ENCODE measurements around the gene GET3. TPM values are rescaled to one million over a fixed set of nuclear protein-coding genes. Genes with fewer than 3 reads are reported as not detected.

GET3 gene
- total RNA-seq, 1 donor from 2014 or later: 86.6 TPM

DNA sequence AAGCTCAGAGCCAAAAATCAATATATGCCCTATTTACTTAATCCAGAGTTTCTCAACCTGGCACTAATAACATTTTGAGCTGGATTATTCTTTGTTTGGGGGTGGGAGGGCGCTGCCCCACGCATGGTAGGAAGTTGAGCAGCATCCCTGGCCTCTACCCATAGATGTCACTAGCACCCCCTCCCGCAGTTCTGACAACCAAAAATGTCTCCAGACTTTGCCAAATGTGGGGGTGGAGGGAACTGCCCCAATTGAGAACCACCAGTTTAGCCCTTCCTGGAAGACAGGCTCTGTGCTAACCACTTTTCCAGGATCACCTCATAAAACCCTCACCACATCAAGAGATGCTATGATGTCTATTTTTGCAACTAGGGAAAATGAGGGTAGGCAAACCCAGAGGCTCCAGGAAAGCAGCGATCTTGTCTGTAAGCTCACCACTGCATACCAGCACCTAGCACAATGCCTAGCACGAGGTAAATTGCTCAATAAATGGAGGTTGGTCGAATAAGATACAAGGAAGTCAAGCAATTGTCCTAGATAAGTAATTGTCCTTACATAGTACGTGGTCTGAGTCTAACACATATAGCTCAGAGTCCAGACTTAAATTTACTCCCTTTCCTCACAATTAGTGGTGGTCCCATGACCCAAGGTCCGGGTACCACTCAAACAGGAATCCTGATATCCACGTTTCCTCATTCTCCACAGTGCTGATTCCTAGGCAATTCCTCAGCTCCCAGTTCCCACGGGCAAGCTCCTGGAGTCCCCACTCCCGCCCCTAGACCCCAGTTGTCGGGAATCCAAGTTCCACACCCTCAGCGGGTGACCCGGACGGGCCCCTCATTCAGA, 3.7 kb upstream of the GET3 start:
- peak overlapping the region; percentile 86 for H3K4me3 ChIP-seq (ENCODE audit: low read depth, low read length)
- no peak for DNase-seq (ENCODE audit: low read depth)
- TF ChIP-seq, protein P1, sequence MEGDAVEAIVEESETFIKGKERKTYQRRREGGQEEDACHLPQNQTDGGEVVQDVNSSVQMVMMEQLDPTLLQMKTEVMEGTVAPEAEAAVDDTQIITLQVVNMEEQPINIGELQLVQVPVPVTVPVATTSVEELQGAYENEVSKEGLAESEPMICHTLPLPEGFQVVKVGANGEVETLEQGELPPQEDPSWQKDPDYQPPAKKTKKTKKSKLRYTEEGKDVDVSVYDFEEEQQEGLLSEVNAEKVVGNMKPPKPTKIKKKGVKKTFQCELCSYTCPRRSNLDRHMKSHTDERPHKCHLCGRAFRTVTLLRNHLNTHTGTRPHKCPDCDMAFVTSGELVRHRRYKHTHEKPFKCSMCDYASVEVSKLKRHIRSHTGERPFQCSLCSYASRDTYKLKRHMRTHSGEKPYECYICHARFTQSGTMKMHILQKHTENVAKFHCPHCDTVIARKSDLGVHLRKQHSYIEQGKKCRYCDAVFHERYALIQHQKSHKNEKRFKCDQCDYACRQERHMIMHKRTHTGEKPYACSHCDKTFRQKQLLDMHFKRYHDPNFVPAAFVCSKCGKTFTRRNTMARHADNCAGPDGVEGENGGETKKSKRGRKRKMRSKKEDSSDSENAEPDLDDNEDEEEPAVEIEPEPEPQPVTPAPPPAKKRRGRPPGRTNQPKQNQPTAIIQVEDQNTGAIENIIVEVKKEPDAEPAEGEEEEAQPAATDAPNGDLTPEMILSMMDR (conservative IDR thresholded peaks at IDR 0.05; ENCODE audit: low read depth, low read length): peak; percentile 54

DNA sequence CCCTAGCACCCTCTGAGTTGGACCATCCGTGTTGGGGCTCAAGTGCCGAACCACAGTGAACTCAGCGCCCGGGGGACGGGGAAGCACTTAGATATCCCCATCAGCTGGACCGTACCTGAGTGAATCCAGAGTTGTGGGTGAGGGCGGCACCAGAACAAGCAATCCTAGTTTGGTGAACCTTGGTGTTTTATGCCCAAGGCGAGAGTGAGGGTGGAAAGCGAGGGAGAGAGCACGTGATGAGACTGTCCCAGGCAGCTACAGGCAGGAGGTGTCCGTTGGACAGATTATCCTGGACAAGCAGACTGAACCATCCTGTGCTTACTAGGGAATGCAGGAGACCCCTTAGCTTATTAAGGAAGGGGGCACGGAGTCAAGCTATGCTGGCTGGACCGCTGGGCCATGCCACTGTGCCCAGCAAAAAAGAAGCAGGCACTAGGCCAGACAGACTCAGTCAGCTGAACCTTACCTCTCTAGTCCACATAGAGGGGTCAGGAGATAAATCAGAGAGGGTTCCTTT, 596 bp downstream of the GET3 start:
- TF ChIP-seq, protein P1 (conservative IDR thresholded peaks at IDR 0.05; ENCODE audit: low read depth, low read length): no peak
- H3K4me3 ChIP-seq (ENCODE audit: low read depth, low read length): peak overlapping the region; percentile 98
- DNase-seq (ENCODE audit: low read depth): no peak

DNA sequence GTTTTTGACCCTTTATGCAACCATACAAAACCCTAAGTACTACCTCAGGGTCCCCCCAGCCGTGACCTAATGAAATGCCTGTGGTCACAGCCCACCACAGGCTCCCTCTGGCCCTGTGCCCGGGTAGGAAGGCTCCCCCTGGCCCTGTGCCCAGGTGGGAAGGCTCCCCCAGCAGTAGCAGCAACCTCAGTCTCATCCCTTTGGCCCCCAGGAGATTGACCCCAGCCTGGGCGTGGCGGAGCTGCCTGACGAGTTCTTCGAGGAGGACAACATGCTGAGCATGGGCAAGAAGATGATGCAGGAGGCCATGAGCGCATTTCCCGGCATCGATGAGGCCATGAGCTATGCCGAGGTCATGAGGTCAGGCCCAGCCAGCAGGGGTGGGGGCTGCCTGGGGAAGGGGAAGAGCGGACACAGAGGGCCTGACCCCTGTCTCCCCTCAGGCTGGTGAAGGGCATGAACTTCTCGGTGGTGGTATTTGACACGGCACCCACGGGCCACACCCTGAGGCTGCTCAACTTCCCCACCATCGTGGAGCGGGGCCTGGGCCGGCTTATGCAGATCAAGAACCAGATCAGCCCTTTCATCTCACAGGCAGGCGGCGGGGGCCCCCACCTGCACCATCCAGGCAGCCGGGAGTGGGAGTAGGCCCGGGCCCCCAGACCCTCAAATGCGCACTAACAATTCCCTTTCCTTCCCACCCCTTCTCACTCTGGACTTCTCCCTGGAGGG, 8.0 kb downstream of the GET3 start:
- no peak for DNase-seq (ENCODE audit: low read depth)
- no peak overlapping the region for H3K4me3 ChIP-seq (ENCODE audit: low read depth, low read length)
- TF ChIP-seq, protein P1 (conservative IDR thresholded peaks at IDR 0.05; ENCODE audit: low read depth, low read length): no peak

DNA sequence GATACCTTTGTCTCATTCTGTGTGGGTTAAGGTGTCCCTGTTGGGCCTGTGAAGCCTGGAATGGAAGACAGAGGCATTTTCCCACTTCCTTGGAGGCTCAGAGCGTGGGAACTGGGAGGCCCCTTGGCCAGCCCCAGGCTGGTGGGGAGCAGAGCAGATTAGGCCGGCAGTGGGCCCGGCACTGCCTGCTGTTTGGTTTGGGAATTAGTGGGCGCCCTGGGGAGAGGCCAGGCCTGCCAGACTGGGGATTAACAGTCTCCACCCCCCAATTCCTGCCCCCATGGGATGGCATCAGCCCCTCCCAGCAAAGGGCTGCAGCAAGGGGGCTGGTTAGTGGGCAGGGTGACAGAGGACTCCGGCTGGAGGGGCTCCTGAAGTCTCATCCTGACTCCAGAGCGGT, 11.2 kb downstream of the GET3 start:
- no peak for DNase-seq (ENCODE audit: low read depth)
- TF ChIP-seq, protein P1 (conservative IDR thresholded peaks at IDR 0.05; ENCODE audit: low read depth, low read length): no peak
- no peak overlapping the region for H3K4me3 ChIP-seq (ENCODE audit: low read depth, low read length)

DNA sequence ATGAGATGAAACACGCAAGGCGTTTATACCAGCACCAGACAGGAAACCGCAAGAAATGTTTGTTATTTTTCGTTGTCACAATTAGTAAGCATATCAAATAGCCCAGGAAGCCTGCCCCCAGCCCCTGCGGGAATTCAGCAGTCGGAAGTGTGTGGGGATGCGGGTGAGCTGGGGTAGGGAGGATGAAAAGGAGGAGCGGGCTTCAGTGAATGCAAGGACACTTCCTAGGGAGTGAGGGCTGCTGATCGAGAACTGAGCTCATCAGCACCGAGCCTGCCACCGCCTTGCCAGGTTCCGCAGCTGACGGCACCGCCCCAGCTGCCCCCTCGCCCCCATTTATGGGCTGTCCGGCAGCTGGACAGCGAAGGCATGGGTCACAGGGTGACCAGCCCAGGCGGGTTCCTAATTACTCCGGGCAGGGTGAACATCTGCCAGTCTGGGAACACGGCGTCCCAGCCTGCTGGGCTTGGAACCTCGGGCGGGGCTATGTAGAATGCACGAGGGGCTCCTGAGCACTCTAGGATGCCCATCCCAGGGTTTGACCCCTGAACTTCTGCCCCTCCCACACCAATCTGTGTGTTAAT, 12.7 kb downstream of the GET3 start:
- DNase-seq (ENCODE audit: low read depth): no peak
- TF ChIP-seq, protein P1 (conservative IDR thresholded peaks at IDR 0.05; ENCODE audit: low read depth, low read length): no peak
- H3K4me3 ChIP-seq (ENCODE audit: low read depth, low read length): peak overlapping the region; percentile 16

DNA sequence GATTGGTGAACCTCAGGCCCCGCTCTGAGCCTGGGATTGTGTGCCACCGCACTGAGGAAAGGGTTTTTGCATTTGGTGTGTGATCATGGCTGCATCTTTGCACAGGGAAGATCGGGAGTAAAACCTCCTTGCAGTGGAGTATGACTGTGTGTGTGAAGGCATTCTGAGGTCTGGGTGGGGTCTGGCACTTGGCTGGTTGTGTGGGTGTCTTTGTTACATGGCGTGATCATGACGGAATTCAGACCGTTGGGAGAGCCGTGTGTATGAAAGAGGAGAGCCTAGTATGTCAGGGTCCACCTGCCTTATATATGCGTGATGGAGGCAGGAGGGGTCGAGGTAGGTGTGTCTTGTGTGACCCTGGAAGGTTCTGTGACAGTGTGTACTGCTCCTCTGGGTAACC, 13.6 kb downstream of the GET3 start:
- TF ChIP-seq, protein P1 (conservative IDR thresholded peaks at IDR 0.05; ENCODE audit: low read depth, low read length): no peak
- no peak for DNase-seq (ENCODE audit: low read depth)
- no peak overlapping the region for H3K4me3 ChIP-seq (ENCODE audit: low read depth, low read length)

All from epithelial cell of proximal tubule (primary cell).